Testis (tissue), 3 donors: Measurements from ENCODE around the gene ADGRA1. TPM values are rescaled to one million over a fixed set of nuclear protein-coding genes. Genes with fewer than 3 reads are reported as not detected.
A peak's percentile ranks its signal among the peaks of the same experiment; 100 is the strongest.

Experiments used
- DNase-seq: peaks from one replicate; pipeline ENCODE4 v3.0.0-alpha.2; 2019
- H3K27ac ChIP-seq, 2 donors: fragments of 200-600 bp; sonication (generic); one replicate each; pipeline ENCODE4 v1.5.1; 2019
- H3K27me3 ChIP-seq: fragments of 200-600 bp; sonication (generic); one replicate; pipeline ENCODE4 v1.5.1; 2019
- H3K36me3 ChIP-seq: fragments of 200-600 bp; sonication (generic); one replicate; pipeline ENCODE4 v1.5.1; 2017; ENCODE audit warnings: low read depth; ENCODE audit errors: missing control alignments
- H3K4me1 ChIP-seq: fragments of 200-600 bp; sonication (generic); one replicate; pipeline ENCODE4 v1.5.1; 2019
- H3K4me3 ChIP-seq, 2 donors: fragments of 200-600 bp; sonication (generic); one replicate each; pipeline ENCODE4 v1.5.1; 2017 to 2019
- H3K9me3 ChIP-seq: fragments of 200-600 bp; sonication (generic); one replicate; pipeline ENCODE4 v1.5.1; 2017
- POLR2A ChIP-seq: fragments of 450-650 bp; IDR thresholded peaks from one replicate; pipeline ENCODE4 v1.6.1; 2017; ENCODE audit warnings: antibody characterized with exemption, mild to moderate bottlenecking, moderate library complexity
- WGBS, 2 donors: methylation state at CpG; one replicate each; pipeline ENCODE4 v1.1.5; 2018; 5-methylcytosine and 5-hydroxymethylcytosine counted together
- intact Hi-C: fragments of 100-400 bp; cut with DNase I; formaldehyde crosslinking; loops from one replicate; pipeline ENCODE4 v1.15.1; 2023; ENCODE audit warnings: low total_unique reads
- polyA plus RNA-seq: library from polyadenylated mRNA; stranded (reverse); fragments of 350-450 nt; fragmentation: Illumina TruSeq; extraction: RNeasy Lipid Tissue Mini Kit (QIAGEN cat#74804); gene quantifications from one replicate; pipeline ENCODE4 v1.2.3, GENCODE V29; 2014; ENCODE audit warnings: low read depth, low replicate concordance; ENCODE audit not compliant: insufficient read depth
- total RNA-seq, 2 donors: library from RNA; depleted of rRNA; stranded (reverse); fragments of >200 nt; gene quantifications; one replicate each; pipeline ENCODE4 v1.2.3, GENCODE V29; 2016
- TF ChIP-seq, protein P1 (sequence below), 3 experiments: fragments of 450-650 bp in 2 of 3; fragments of 200-600 bp in 1 of 3; sonication (generic) in 1 of 3; IDR thresholded peaks; one replicate each; pipeline ENCODE4 v1.5.1; 2016 to 2019; ENCODE audit warnings: antibody characterized with exemption in 3 of 3, mild to moderate bottlenecking in 2 of 3, moderate library complexity in 1 of 3

The ADGRA1 gene
- total and polyA plus RNA-seq, 3 donors from 2014 or later, result 0.95 to 1.4 (median 1.1) TPM

DNA sequence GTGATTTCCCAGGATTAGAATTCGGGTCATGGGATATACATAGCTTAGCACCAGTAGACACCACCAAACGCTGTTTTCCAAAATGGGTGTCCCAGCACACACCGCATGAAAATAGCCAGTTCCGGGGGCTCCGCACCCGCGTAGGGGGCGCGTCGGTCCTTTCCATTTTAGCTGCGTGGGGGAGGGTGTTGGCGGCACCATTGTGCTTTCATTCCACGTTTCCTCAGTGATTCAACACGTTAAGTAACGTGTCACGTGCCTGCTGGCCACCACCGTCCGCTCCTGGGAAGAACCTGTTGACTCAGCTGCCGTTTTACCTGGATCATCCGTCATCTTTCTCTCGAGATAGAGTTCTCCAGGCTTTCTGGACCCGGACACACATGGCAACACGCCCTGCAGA, 25.6 kb upstream of the ADGRA1 start:
- Histone ChIP-seq H3K4me3 (no peak overlapping the region), H3K4me1 (no peaks in the 10 kb centered on the region), H3K36me3 (no peaks in the 10 kb centered on the region), H3K9me3 (no peaks in the 10 kb centered on the region), H3K27ac (no peak overlapping the region), H3K27me3 (no peaks in the 10 kb centered on the region)
- intact Hi-C loops, result no loop called here
- DNase-seq, result no peak
- 90 to 91% methylated on average over 22 to 23 of the region's 23 CpGs for WGBS, 2 donors
- TF ChIP-seq POLR2A, result no peak
- TF ChIP-seq, protein P1, sequence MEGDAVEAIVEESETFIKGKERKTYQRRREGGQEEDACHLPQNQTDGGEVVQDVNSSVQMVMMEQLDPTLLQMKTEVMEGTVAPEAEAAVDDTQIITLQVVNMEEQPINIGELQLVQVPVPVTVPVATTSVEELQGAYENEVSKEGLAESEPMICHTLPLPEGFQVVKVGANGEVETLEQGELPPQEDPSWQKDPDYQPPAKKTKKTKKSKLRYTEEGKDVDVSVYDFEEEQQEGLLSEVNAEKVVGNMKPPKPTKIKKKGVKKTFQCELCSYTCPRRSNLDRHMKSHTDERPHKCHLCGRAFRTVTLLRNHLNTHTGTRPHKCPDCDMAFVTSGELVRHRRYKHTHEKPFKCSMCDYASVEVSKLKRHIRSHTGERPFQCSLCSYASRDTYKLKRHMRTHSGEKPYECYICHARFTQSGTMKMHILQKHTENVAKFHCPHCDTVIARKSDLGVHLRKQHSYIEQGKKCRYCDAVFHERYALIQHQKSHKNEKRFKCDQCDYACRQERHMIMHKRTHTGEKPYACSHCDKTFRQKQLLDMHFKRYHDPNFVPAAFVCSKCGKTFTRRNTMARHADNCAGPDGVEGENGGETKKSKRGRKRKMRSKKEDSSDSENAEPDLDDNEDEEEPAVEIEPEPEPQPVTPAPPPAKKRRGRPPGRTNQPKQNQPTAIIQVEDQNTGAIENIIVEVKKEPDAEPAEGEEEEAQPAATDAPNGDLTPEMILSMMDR (IDR thresholded peaks at IDR 0.05), result no peak

- H3K4me1 ChIP-seq, result no peaks in the 10 kb centered on the region
- TF ChIP-seq POLR2A, result no peak
- TF ChIP-seq, protein P1 (IDR thresholded peaks at IDR 0.05), result no peak
- no peaks in the 10 kb centered on the region for H3K36me3 ChIP-seq
- no peak overlapping the region for H3K4me3 ChIP-seq
- DNase-seq, result no peak
- WGBS, 2 donors, result 69 to 75% methylated on average over 22 to 23 of the region's 23 CpGs
- intact Hi-C loops, result no loop called here
- no peaks in the 10 kb centered on the region for H3K9me3 ChIP-seq
- H3K27me3 ChIP-seq, result no peaks in the 10 kb centered on the region
- H3K27ac ChIP-seq, result no peak overlapping the region
Measured at GRCh38 chr10:133062635-133063034, 25.1 kb upstream of the ADGRA1 start.

DNA sequence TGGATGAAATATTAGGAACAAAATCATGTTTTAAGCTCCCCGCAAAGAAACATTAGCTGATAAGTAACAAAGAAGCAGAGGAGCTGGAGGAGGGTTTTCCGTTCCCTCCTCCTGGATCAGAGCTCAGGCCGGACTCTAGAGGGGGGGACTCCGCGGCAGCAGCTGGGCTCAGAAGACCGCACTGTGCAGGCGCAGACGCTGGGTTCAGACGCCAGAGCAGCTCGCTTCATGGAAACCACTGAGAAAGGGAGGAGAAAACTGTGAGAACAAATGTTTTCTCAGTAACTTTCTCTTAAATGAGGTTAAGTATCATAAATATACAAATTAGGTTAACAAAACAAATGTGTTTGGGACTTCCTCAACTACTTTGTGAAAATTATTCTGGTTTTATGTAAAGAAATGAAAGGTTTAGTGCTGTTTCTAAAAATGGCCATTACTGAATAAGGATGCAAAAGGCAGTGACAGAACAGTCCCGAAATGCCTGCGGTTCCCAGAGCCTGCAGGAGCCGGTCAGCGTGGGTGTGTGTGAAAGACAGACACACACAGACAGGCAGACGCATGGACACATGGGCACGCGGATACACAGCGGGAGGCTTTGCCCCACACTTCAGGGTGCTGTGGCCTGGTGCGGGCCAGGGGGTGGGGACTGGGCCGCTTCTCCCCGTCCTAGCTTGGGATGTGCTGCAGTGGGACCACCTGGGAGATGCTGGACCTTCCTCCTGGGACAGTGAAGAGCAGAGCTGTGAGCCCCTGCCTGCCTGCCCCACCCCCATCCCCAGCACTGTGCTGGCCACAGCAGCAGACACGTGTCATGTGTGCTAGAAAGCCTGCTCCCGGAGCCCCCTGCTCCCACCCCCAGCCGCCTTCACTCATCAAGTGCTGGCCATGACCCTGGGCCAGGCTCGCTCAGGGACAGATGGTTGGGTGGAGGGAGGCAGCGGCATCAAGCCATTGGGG, 20.3 kb upstream of the ADGRA1 start:
- intact Hi-C loops, result no loop called here
- peak; percentile 28 for DNase-seq
- no peak for TF ChIP-seq POLR2A
- TF ChIP-seq, protein P1 (IDR thresholded peaks at IDR 0.05), result no peak
- H3K27me3 ChIP-seq, result no peaks in the 10 kb centered on the region
- no peak overlapping the region for H3K27ac ChIP-seq
- WGBS, 2 donors, result 37 to 42% methylated on average over 20 to 26 of the region's 26 CpGs
- H3K4me3 ChIP-seq, result no peak overlapping the region
- no peaks in the 10 kb centered on the region for H3K36me3 ChIP-seq
- no peaks in the 10 kb centered on the region for H3K9me3 ChIP-seq
- H3K4me1 ChIP-seq, result no peaks in the 10 kb centered on the region

- Histone ChIP-seq H3K27me3 (no peaks in the 10 kb centered on the region), H3K4me3 (no peak overlapping the region), H3K9me3 (no peaks in the 10 kb centered on the region), H3K27ac (no peak overlapping the region), H3K4me1 (no peaks in the 10 kb centered on the region), H3K36me3 (no peaks in the 10 kb centered on the region)
- intact Hi-C loops, result no loop called here
- WGBS, 2 donors, result 90 to 91% methylated on average over 10 to 24 of the region's 24 CpGs
- DNase-seq, result no peak
- TF ChIP-seq, protein P1 (IDR thresholded peaks at IDR 0.05), result no peak
- TF ChIP-seq POLR2A, result no peak
Measured at GRCh38 chr10:133068111-133069032, 19.4 kb upstream of the ADGRA1 start.
